Measurements from ENCODE around the gene CC2D2B. TPM values are rescaled to one million over a fixed set of nuclear protein-coding genes. Genes with fewer than 3 reads are reported as not detected.
"Not testable (repeated sequence)": the region's sequence is repeated elsewhere in the genome, so short reads cannot be mapped to it uniquely, and the experiment has no call there.

Gene CC2D2B
- total and polyA plus RNA-seq, 3 donors from 2014 or later: 7.7 to 16.5 (median 15.4) TPM

GRCh38 chr10:95872158-95872711 is 35.5 kb upstream of the CC2D2B start:
- no peaks in the 10 kb centered on the region for H3K27me3 ChIP-seq
- H3K4me3 ChIP-seq: no peak overlapping the region
- H3K36me3 ChIP-seq (ENCODE audit: low read depth, missing control alignments): no peaks in the 10 kb centered on the region
- no peaks in the 10 kb centered on the region for H3K9me3 ChIP-seq
- TF ChIP-seq CTCF (IDR thresholded peaks at IDR 0.05) (no peak), POLR2A (IDR thresholded peaks at IDR 0.05) (no peak)
- 0 to 93% methylated on average over 2 of the region's 2 CpGs for WGBS, 2 donors
- intact Hi-C loops (cut with DNase I; ENCODE audit: low total_unique reads): no loop called here
- H3K4me1 ChIP-seq: no peaks in the 10 kb centered on the region
- DNase-seq: no peak
- H3K27ac ChIP-seq: no peak overlapping the region

GRCh38 chr10:95873139-95873538 is 34.6 kb upstream of the CC2D2B start:
- no peak for TF ChIP-seq POLR2A (IDR thresholded peaks at IDR 0.05)
- no peak for TF ChIP-seq CTCF (IDR thresholded peaks at IDR 0.05)
- H3K4me3 ChIP-seq: no peak overlapping the region
- no peak for DNase-seq
- no peaks in the 10 kb centered on the region for H3K9me3 ChIP-seq
- no peaks in the 10 kb centered on the region for H3K36me3 ChIP-seq (ENCODE audit: low read depth, missing control alignments)
- 93 to 100% methylated on average over 2 of the region's 2 CpGs for WGBS, 2 donors
- intact Hi-C loops (cut with DNase I; ENCODE audit: low total_unique reads): no loop called here
- no peaks in the 10 kb centered on the region for H3K27me3 ChIP-seq
- no peaks in the 10 kb centered on the region for H3K4me1 ChIP-seq
- no peak overlapping the region for H3K27ac ChIP-seq

- intact Hi-C loops (cut with DNase I; ENCODE audit: low total_unique reads): no loop called here
- no peaks in the 10 kb centered on the region for H3K36me3 ChIP-seq (ENCODE audit: low read depth, missing control alignments)
- 78 to 90% methylated on average over 4 of the region's 4 CpGs for WGBS, 2 donors
These were observed 34.1 kb upstream of the CC2D2B start for GRCh38 chr10:95873651-95874050.

GRCh38 chr10:95874783-95875182 is 33.0 kb upstream of the CC2D2B start:
- H3K36me3 ChIP-seq (ENCODE audit: low read depth, missing control alignments); H3K4me1 ChIP-seq; H3K27ac ChIP-seq; intact Hi-C loops (cut with DNase I; ENCODE audit: low total_unique reads); H3K9me3 ChIP-seq; H3K27me3 ChIP-seq; H3K4me3 ChIP-seq; DNase-seq: not testable (repeated sequence)

More at GRCh38 chr10:95873651-95874050, 34.1 kb upstream of the CC2D2B start:
- H3K4me3 ChIP-seq: no peak overlapping the region
- no peaks in the 10 kb centered on the region for H3K9me3 ChIP-seq
- H3K27me3 ChIP-seq: no peaks in the 10 kb centered on the region
- no peak for TF ChIP-seq POLR2A (IDR thresholded peaks at IDR 0.05)
- no peak for TF ChIP-seq CTCF (IDR thresholded peaks at IDR 0.05)
- H3K27ac ChIP-seq: no peak overlapping the region
- no peaks in the 10 kb centered on the region for H3K4me1 ChIP-seq
- DNase-seq: no peak

GRCh38 chr10:95876756-95877155 is 31.0 kb upstream of the CC2D2B start:
- no peak for TF ChIP-seq CTCF (IDR thresholded peaks at IDR 0.05)
- no peak for TF ChIP-seq POLR2A (IDR thresholded peaks at IDR 0.05)
- H3K4me1 ChIP-seq: peaks cover 7% of the 10 kb centered on the region
- H3K36me3 ChIP-seq (ENCODE audit: low read depth, missing control alignments): no peaks in the 10 kb centered on the region
- no peaks in the 10 kb centered on the region for H3K27me3 ChIP-seq
- WGBS, 2 donors: 87 to 100% methylated on average over 1 of the region's 1 CpG
- H3K27ac ChIP-seq: no peak overlapping the region
- no peak for DNase-seq
- intact Hi-C loops (cut with DNase I; ENCODE audit: low total_unique reads): no loop called here
- no peak overlapping the region for H3K4me3 ChIP-seq
- no peaks in the 10 kb centered on the region for H3K9me3 ChIP-seq
